ENCODE measurements around the gene GGCT.

The GGCT gene

GRCh38 chr7:30467271-30467670 is 37.4 kb downstream of the GGCT start:
- ATAC-seq: no peak
- no peak for TF ChIP-seq CREB5 (CRISPR knock-in tag; IDR thresholded peaks at IDR 0.05; ENCODE audit: low read depth)
- TF ChIP-seq GLIS3 (CRISPR knock-in tag; IDR thresholded peaks at IDR 0.05): no peak
- no peak for TF ChIP-seq ZNF8 (CRISPR knock-in tag; IDR thresholded peaks at IDR 0.05)

GRCh38 chr7:30466266-30466665 is 38.4 kb downstream of the GGCT start:
- no peak for TF ChIP-seq GLIS3 (CRISPR knock-in tag; IDR thresholded peaks at IDR 0.05)
- no peak for TF ChIP-seq ZNF8 (CRISPR knock-in tag; IDR thresholded peaks at IDR 0.05)
- no peak for TF ChIP-seq SNAI2 (CRISPR knock-in tag; IDR thresholded peaks at IDR 0.05)
- TF ChIP-seq BACH2 (CRISPR knock-in tag; IDR thresholded peaks at IDR 0.05; ENCODE audit: borderline replicate concordance): no peak
- TF ChIP-seq CSDC2 (CRISPR knock-in tag; IDR thresholded peaks at IDR 0.05): no peak
- TF ChIP-seq TSHZ2 (CRISPR knock-in tag; IDR thresholded peaks at IDR 0.05): no peak
- no peak for TF ChIP-seq ZNF70 (CRISPR knock-in tag; IDR thresholded peaks at IDR 0.05)
- TF ChIP-seq TOX (CRISPR knock-in tag; IDR thresholded peaks at IDR 0.05; ENCODE audit: borderline replicate concordance): no peak
- TF ChIP-seq CSRNP3 (CRISPR knock-in tag; IDR thresholded peaks at IDR 0.05): no peak
- no peak for TF ChIP-seq ZFP3 (CRISPR knock-in tag; IDR thresholded peaks at IDR 0.05)
- no peak for TF ChIP-seq PPARA (CRISPR knock-in tag; IDR thresholded peaks at IDR 0.05; ENCODE audit: borderline replicate concordance)
- TF ChIP-seq ZNF565 (CRISPR knock-in tag; conservative IDR thresholded peaks at IDR 0.05; ENCODE audit: low read depth): no peak
- no peak for TF ChIP-seq ESRRG (CRISPR knock-in tag; IDR thresholded peaks at IDR 0.05)
- TF ChIP-seq ZFP30 (CRISPR knock-in tag; IDR thresholded peaks at IDR 0.05): no peak
- ATAC-seq: no peak

- TF ChIP-seq ISL1 (CRISPR knock-in tag; IDR thresholded peaks at IDR 0.05) (0 out of 2 replicates have a peak, but pooled peaks have one; percentile 17), ESRRG (CRISPR knock-in tag; IDR thresholded peaks at IDR 0.05) (no peak)
- ATAC-seq: no peak
These were observed 38.8 kb downstream of the GGCT start for GRCh38 chr7:30465811-30466180.

- TF ChIP-seq ZFP3 (CRISPR knock-in tag; IDR thresholded peaks at IDR 0.05) (no peak), SNAI2 (CRISPR knock-in tag; IDR thresholded peaks at IDR 0.05) (no peak), CSDC2 (CRISPR knock-in tag; IDR thresholded peaks at IDR 0.05) (no peak), POU6F1 (CRISPR knock-in tag; IDR thresholded peaks at IDR 0.05; ENCODE audit: borderline replicate concordance, low read depth) (no peak), PATZ1 (CRISPR knock-in tag; IDR thresholded peaks at IDR 0.05; ENCODE audit: borderline replicate concordance) (no peak), TOX (CRISPR knock-in tag; IDR thresholded peaks at IDR 0.05; ENCODE audit: borderline replicate concordance) (no peak), TSHZ2 (CRISPR knock-in tag; IDR thresholded peaks at IDR 0.05) (no peak), ZC3H10 (CRISPR knock-in tag; IDR thresholded peaks at IDR 0.05) (no peak), ZNF8 (CRISPR knock-in tag; IDR thresholded peaks at IDR 0.05) (no peak), ARNTL (CRISPR knock-in tag; IDR thresholded peaks at IDR 0.05; ENCODE audit: borderline replicate concordance, low read depth) (no peak), ZNF565 (CRISPR knock-in tag; conservative IDR thresholded peaks at IDR 0.05; ENCODE audit: low read depth) (no peak), RARB (CRISPR knock-in tag; IDR thresholded peaks at IDR 0.05) (no peak), GLIS3 (CRISPR knock-in tag; IDR thresholded peaks at IDR 0.05) (no peak), ZNF70 (CRISPR knock-in tag; IDR thresholded peaks at IDR 0.05) (no peak), CREB5 (CRISPR knock-in tag; IDR thresholded peaks at IDR 0.05; ENCODE audit: low read depth) (no peak), BACH2 (CRISPR knock-in tag; IDR thresholded peaks at IDR 0.05; ENCODE audit: borderline replicate concordance) (no peak)
- no peak for ATAC-seq
These were observed 39.4 kb downstream of the GGCT start for GRCh38 chr7:30465046-30465810.

All from SK-N-SH treated with all-trans-retinoic acid at 6 μM for 48 hours (cell line).